Adrenal gland (tissue), 5 donors: ENCODE results near the gene DIP2C.

Experiments
- CTCF ChIP-seq, 6 experiments: fragments of 450-650 bp in 4 of 6; fragments of 200-600 bp in 2 of 6; sonication (generic) in 1 of 6; IDR thresholded peaks; 1 replicate in 5 of 6; 2 replicates in 1 of 6; pipeline versions ENCODE4 v1.5.1 to v1.8.0; 2016 to 2021; ENCODE audit warnings: antibody characterized with exemption in 6 of 6, mild to moderate bottlenecking in 2 of 6, moderate library complexity in 1 of 6
- POLR2A ChIP-seq, 2 donors: fragments of 450-650 bp; IDR thresholded peaks; one replicate each; pipeline ENCODE4 v1.6.1; 2017; ENCODE audit warnings: antibody characterized with exemption in 2 of 2, mild to moderate bottlenecking in 2 of 2, moderate library complexity in 1 of 2
- donor health status: DM: no; HTN: no; CAD: no.

- TF ChIP-seq CTCF (IDR thresholded peaks at IDR 0.05) = no peak
- no peak for TF ChIP-seq POLR2A (IDR thresholded peaks at IDR 0.05)
These were observed 380.8 kb downstream of the DIP2C start for GRCh38 chr10:308572-309085.
